GM12878 (cell line): ENCODE data around the gene SSH2. TPM values are rescaled to one million over a fixed set of nuclear protein-coding genes. Genes with fewer than 3 reads are reported as not detected.

Source experiments
- BACH1 ChIP-seq: fragments of 450-650 bp; IDR thresholded peaks from 2 replicates; pipeline ENCODE4 v1.6.1; 2017; ENCODE audit warnings: mild to moderate bottlenecking, borderline replicate concordance
- LARP7 ChIP-seq: fragments of 450-650 bp; IDR thresholded peaks from 2 replicates; pipeline ENCODE4 v1.6.1; 2017; ENCODE audit warnings: mild to moderate bottlenecking
- MTA3 ChIP-seq: IDR thresholded peaks from 2 replicates; pipeline ENCODE4 v1.6.1; 2012; ENCODE audit warnings: low read length, inconsistent platforms, borderline replicate concordance
- NFXL1 ChIP-seq: fragments of 450-650 bp; IDR thresholded peaks from 2 replicates; pipeline ENCODE4 v1.6.1; 2017; ENCODE audit warnings: antibody characterized with exemption, mild to moderate bottlenecking, borderline replicate concordance
- TCF7 ChIP-seq: IDR thresholded peaks from 2 replicates; pipeline ENCODE4 v1.6.1; 2014; ENCODE audit warnings: antibody characterized with exemption, borderline replicate concordance
- polyA plus RNA-seq, 11 experiments: library from polyadenylated mRNA; depleted of rRNA in 4 of 11; unstranded in 6 of 11; stranded (reverse) in 5 of 11; fragments of >200 nt; fragmentation: Nextera tagmentation in 4 of 11; fragmentation: Illumina TruSeq in 1 of 11; extraction: Ambion mirVana in 4 of 11; extraction: Trizol in 1 of 11; gene quantifications; 1 replicate in 1 of 11; 2 replicates in 10 of 11; pipeline versions ENCODE4 v1.2.1 to v1.2.3, GENCODE V29; 2011 to 2016; ENCODE audit warnings: inconsistent platforms in 2 of 11, missing spikeins in 2 of 11, low read depth in 1 of 11
- total RNA-seq, 4 experiments: library from RNA; depleted of rRNA in 3 of 4; stranded (reverse); fragments of >200 nt in 3 of 4; fragmentation: Illumina TruSeq in 1 of 4; extraction: Trizol in 1 of 4; gene quantifications; 2 replicates each; pipeline versions ENCODE4 v1.2.1 to v1.2.3, GENCODE V29; 2013 to 2021
- TF ChIP-seq, protein P1 (sequence below): IDR thresholded peaks from 2 replicates; pipeline ENCODE4 v1.6.1; 2012; ENCODE audit warnings: improper control_type of control experiment, low read depth, low read length; ENCODE audit not compliant: insufficient replicate concordance

SSH2 gene
- total and polyA plus RNA-seq, 10 of the 15 experiments (the other 5 are each of a cell fraction or from before 2014, with no cell fraction given), result 9.3 to 65.9 (median 34.0) TPM

DNA sequence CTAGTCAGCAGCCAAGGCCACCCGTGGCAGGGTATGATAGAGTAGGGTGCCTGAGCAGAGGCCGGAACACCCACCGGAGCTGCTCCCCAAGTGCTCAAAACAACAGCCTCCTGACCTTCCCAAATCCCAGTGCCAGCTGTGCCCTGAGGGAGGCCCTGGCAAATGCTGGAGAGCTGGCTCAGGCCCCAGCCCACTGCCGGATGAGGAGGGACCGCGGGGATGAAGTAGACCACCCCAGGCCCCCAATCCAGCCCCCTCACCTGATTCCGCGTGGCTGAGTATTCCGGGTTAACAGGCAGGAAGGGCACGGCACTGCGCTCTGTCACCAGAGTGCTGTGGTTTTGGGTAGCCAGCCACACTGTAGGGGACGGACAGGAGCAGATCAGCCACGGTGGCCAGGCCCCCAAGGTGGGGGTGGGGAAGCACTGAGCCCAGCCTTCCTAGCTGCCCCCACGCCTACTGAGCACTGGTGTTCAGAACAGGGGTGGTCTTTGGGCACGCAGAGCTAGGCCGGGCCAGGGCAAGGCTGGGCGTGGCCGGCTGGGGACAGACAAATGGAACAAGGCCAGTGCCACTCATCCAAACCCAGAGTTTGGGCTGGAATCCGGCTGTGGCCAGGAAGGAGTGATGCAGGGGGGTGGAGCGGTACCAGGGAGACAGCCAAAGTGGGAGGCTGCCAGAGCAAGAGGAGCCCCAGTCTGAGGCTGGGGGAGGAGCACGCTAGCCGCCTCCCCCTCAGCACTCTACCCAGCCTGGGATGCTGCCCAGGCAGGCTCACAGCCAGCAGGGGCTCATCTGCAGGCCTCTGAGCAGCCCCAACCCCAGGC lies 352.4 kb downstream of the SSH2 start (continued):
- TF ChIP-seq, protein P1, sequence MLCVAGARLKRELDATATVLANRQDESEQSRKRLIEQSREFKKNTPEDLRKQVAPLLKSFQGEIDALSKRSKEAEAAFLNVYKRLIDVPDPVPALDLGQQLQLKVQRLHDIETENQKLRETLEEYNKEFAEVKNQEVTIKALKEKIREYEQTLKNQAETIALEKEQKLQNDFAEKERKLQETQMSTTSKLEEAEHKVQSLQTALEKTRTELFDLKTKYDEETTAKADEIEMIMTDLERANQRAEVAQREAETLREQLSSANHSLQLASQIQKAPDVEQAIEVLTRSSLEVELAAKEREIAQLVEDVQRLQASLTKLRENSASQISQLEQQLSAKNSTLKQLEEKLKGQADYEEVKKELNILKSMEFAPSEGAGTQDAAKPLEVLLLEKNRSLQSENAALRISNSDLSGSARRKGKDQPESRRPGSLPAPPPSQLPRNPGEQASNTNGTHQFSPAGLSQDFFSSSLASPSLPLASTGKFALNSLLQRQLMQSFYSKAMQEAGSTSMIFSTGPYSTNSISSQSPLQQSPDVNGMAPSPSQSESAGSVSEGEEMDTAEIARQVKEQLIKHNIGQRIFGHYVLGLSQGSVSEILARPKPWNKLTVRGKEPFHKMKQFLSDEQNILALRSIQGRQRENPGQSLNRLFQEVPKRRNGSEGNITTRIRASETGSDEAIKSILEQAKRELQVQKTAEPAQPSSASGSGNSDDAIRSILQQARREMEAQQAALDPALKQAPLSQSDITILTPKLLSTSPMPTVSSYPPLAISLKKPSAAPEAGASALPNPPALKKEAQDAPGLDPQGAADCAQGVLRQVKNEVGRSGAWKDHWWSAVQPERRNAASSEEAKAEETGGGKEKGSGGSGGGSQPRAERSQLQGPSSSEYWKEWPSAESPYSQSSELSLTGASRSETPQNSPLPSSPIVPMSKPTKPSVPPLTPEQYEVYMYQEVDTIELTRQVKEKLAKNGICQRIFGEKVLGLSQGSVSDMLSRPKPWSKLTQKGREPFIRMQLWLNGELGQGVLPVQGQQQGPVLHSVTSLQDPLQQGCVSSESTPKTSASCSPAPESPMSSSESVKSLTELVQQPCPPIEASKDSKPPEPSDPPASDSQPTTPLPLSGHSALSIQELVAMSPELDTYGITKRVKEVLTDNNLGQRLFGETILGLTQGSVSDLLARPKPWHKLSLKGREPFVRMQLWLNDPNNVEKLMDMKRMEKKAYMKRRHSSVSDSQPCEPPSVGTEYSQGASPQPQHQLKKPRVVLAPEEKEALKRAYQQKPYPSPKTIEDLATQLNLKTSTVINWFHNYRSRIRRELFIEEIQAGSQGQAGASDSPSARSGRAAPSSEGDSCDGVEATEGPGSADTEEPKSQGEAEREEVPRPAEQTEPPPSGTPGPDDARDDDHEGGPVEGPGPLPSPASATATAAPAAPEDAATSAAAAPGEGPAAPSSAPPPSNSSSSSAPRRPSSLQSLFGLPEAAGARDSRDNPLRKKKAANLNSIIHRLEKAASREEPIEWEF, result no peak
- TF ChIP-seq LARP7, result no peak
- TF ChIP-seq MTA3, result no peak
- no peak for TF ChIP-seq TCF7
- TF ChIP-seq NFXL1, result no peak
- no peak for TF ChIP-seq BACH1
- TF ChIP-seq, all 136 proteins: peak for 0
